K562 (cell line): ENCODE data around the gene IFNAR2. TPM values are rescaled to one million over a fixed set of nuclear protein-coding genes. Genes with fewer than 3 reads are reported as not detected.

Experiments
- BRF2 ChIP-seq: IDR thresholded peaks from 3 replicates; pipeline ENCODE4 v1.6.1; 2011; ENCODE audit warnings: borderline replicate concordance, mild to moderate bottlenecking; ENCODE audit not compliant: insufficient read length, insufficient read depth
- DIDO1 ChIP-seq: fragments of 450-650 bp; IDR thresholded peaks from 2 replicates; pipeline ENCODE4 v1.6.1; 2016; ENCODE audit warnings: low read depth, missing biosample characterization, missing genetic modification characterization
- FOSL1 ChIP-seq: fragments of 200-800 bp; sonication (Bioruptor generic); conservative IDR thresholded peaks from 2 replicates; pipeline ENCODE4 v1.6.1; 2016; ENCODE audit warnings: missing genetic modification characterization, missing compliant biosample characterization
- GTF2A2 ChIP-seq: IDR thresholded peaks from 2 replicates; pipeline ENCODE4 v1.6.1; 2016; ENCODE audit warnings: mild to moderate bottlenecking, missing genetic modification characterization, missing compliant biosample characterization
- KDM4B ChIP-seq, 2 experiments: fragments of 450-650 bp in 1 of 2; sonication (generic) in 1 of 2; IDR thresholded peaks; 2 replicates each; pipeline ENCODE4 v1.6.1; 2016 to 2017; ENCODE audit warnings: borderline replicate concordance in 2 of 2, antibody characterized with exemption in 1 of 2, low read depth in 1 of 2, mild to moderate bottlenecking in 1 of 2
- MED1 ChIP-seq: sonication (generic); formaldehyde crosslinking; IDR thresholded peaks from 2 replicates; pipeline ENCODE4 v1.8.1; 2023; ENCODE audit warnings: missing genetic modification reagents, borderline replicate concordance
- RERE ChIP-seq: sonication (generic); formaldehyde crosslinking; IDR thresholded peaks from 2 replicates; pipeline ENCODE4 v1.8.0; 2023; ENCODE audit warnings: missing genetic modification reagents, mild to moderate bottlenecking, borderline replicate concordance
- ZNF644 ChIP-seq: fragments of 200-800 bp; sonication (Bioruptor generic); IDR thresholded peaks from 2 replicates; pipeline ENCODE4 v1.6.1; 2016; ENCODE audit warnings: low read depth, missing genetic modification characterization, missing compliant biosample characterization
- polyA plus RNA-seq, 8 experiments: library from polyadenylated mRNA; depleted of rRNA in 4 of 8; stranded (reverse) in 5 of 8; unstranded in 3 of 8; fragments of >200 nt; fragmentation: Nextera tagmentation in 2 of 8; fragmentation: Illumina TruSeq in 1 of 8; extraction: Ambion mirVana in 2 of 8; extraction: Trizol in 1 of 8; gene quantifications; 2 replicates each; pipeline versions ENCODE4 v1.2.1 to v1.2.3, GENCODE V29; 2011 to 2014; ENCODE audit warnings: inconsistent platforms in 1 of 8, missing spikeins in 1 of 8
- total RNA-seq, 7 experiments: library from RNA; depleted of rRNA in 6 of 7; stranded (reverse); fragments of >200 nt in 6 of 7; fragmentation: Illumina TruSeq in 2 of 7; extraction: Trizol in 2 of 7; gene quantifications; 2 replicates each; pipeline versions ENCODE4 v1.2.1 to v1.2.3, GENCODE V29; 2011 to 2021; ENCODE audit warnings: low replicate concordance in 1 of 7

Gene IFNAR2
- total and polyA plus RNA-seq, 9 of the 15 experiments (the other 6 are each of a cell fraction or from before 2014, with no cell fraction given) = 1.7 to 48.3 (median 8.4) TPM

GRCh38 chr21:33231526-33231925 lies 1.8 kb downstream of the IFNAR2 start (continued):
- TF ChIP-seq RERE (CRISPR knock-in tag) = no peak
- no peak for TF ChIP-seq FOSL1 (tag)
- no peak for TF ChIP-seq DIDO1 (tag)
- no peak for TF ChIP-seq GTF2A2 (tag)
- TF ChIP-seq BRF2 = no peak
- no peak for TF ChIP-seq MED1 (CRISPR knock-in tag)
- no peak for TF ChIP-seq ZNF644 (tag)
- no peak for TF ChIP-seq KDM4B (IDR thresholded peaks at IDR 0.05; ENCODE audit: borderline replicate concordance in 2 of 2, low read depth in 1 of 2)
